HEK293 (cell line): Measurements from ENCODE around the gene GUK1.

Source experiments
- CTCF ChIA-PET: fragments of 350-600 bp; formaldehyde crosslinking; extraction: SDS; loops from one replicate; lab custom pipeline; 2021; ENCODE audit warnings: antibody characterized with exemption; lab: Yijun Ruan, JAX
- POLR2A ChIA-PET: fragments of 300-600 bp; formaldehyde crosslinking; extraction: SDS; loops from one replicate; lab custom pipeline; 2020; ENCODE audit warnings: antibody characterized with exemption, inconsistent platforms; lab: Yijun Ruan, JAX
- H3K27ac ChIP-seq: fragments of 200-500 bp; sonication (Bioruptor generic); 2 replicates; pipeline ENCODE4 v1.5.1; 2014; ENCODE audit warnings: low read depth, low read length, control low read depth, inconsistent platforms; ENCODE audit errors: extremely low read depth
- H3K36me3 ChIP-seq, 2 experiments: fragments of 200-500 bp in 1 of 2; sonication (Bioruptor generic) in 1 of 2; 1 replicate in 1 of 2; 2 replicates in 1 of 2; pipeline ENCODE4 v1.5.1; 2014 to 2017; ENCODE audit warnings: inconsistent platforms in 2 of 2, low read length in 2 of 2; ENCODE audit not compliant: control insufficient read depth in 2 of 2, insufficient read depth in 1 of 2
- H3K4me1 ChIP-seq: fragments of 200-500 bp; sonication (Bioruptor generic); 2 replicates; pipeline ENCODE4 v1.5.1; 2014; ENCODE audit warnings: mild to moderate bottlenecking, low read length, inconsistent platforms; ENCODE audit not compliant: control insufficient read depth, insufficient read depth
- H3K4me3 ChIP-seq: 2 replicates; pipeline ENCODE4 v1.5.1; 2011; ENCODE audit warnings: low read depth, mild to moderate bottlenecking, control low read depth, low read length, moderate library complexity
- H3K9me3 ChIP-seq: fragments of 200-500 bp; sonication (Bioruptor generic); 2 replicates; pipeline ENCODE4 v1.5.1; 2014; ENCODE audit warnings: low read depth, low read length, inconsistent platforms; ENCODE audit not compliant: control insufficient read depth, insufficient read depth
- GLIS2 ChIP-seq: fragments of 450-650 bp; formaldehyde crosslinking; IDR thresholded peaks from 2 replicates; pipeline ENCODE4 v1.5.1; 2016; ENCODE audit warnings: missing biosample characterization, missing genetic modification characterization
- KLF10 ChIP-seq: fragments of 450-650 bp; IDR thresholded peaks from 2 replicates; pipeline ENCODE4 v1.5.1; 2018; ENCODE audit warnings: missing biosample characterization, mild to moderate bottlenecking, missing genetic modification characterization
- MEIS1 ChIP-seq: sonication (generic); formaldehyde crosslinking; IDR thresholded peaks from 2 replicates; pipeline ENCODE4 v1.8.1; 2022; ENCODE audit warnings: missing genetic modification reagents, mild to moderate bottlenecking, borderline replicate concordance
- PATZ1 ChIP-seq: fragments of 450-650 bp; formaldehyde crosslinking; IDR thresholded peaks from 2 replicates; pipeline ENCODE4 v1.5.1; 2016; ENCODE audit warnings: missing biosample characterization, missing genetic modification characterization
- PRDM6 ChIP-seq: fragments of 450-650 bp; formaldehyde crosslinking; IDR thresholded peaks from 2 replicates; pipeline ENCODE4 v1.5.1; 2017; ENCODE audit warnings: missing biosample characterization, missing genetic modification characterization
- YY1 ChIP-seq: fragments of 450-650 bp; formaldehyde crosslinking; IDR thresholded peaks from 2 replicates; pipeline ENCODE4 v1.5.1; 2018; ENCODE audit warnings: missing biosample characterization, missing genetic modification characterization
- ZEB2 ChIP-seq: fragments of 450-650 bp; formaldehyde crosslinking; IDR thresholded peaks from 2 replicates; pipeline ENCODE4 v1.5.1; 2016; ENCODE audit warnings: missing biosample characterization, missing genetic modification characterization
- ZNF10 ChIP-seq: fragments of 450-650 bp; formaldehyde crosslinking; IDR thresholded peaks from 2 replicates; pipeline ENCODE4 v1.5.1; 2017; ENCODE audit warnings: missing biosample characterization, missing genetic modification characterization
- ZNF155 ChIP-seq: fragments of 450-650 bp; formaldehyde crosslinking; IDR thresholded peaks from 2 replicates; pipeline ENCODE4 v1.5.1; 2016; ENCODE audit warnings: missing biosample characterization, missing genetic modification characterization
- ZNF223 ChIP-seq: fragments of 450-650 bp; formaldehyde crosslinking; IDR thresholded peaks from 2 replicates; pipeline ENCODE4 v1.5.1; 2016; ENCODE audit warnings: missing biosample characterization, missing genetic modification characterization
- ZNF324 ChIP-seq: fragments of 450-650 bp; formaldehyde crosslinking; IDR thresholded peaks from 2 replicates; pipeline ENCODE4 v1.5.1; 2016; ENCODE audit warnings: missing biosample characterization, missing genetic modification characterization
- ZNF335 ChIP-seq: fragments of 450-650 bp; formaldehyde crosslinking; conservative IDR thresholded peaks from 2 replicates; pipeline ENCODE4 v1.5.1; 2016; ENCODE audit warnings: missing biosample characterization, missing genetic modification characterization
- ZNF366 ChIP-seq: fragments of 450-650 bp; formaldehyde crosslinking; conservative IDR thresholded peaks from 2 replicates; pipeline ENCODE4 v1.5.1; 2016; ENCODE audit warnings: missing biosample characterization, missing genetic modification characterization
- ZNF416 ChIP-seq: fragments of 450-650 bp; formaldehyde crosslinking; IDR thresholded peaks from 2 replicates; pipeline ENCODE4 v1.5.1; 2016; ENCODE audit warnings: missing biosample characterization, missing genetic modification characterization
- ZNF501 ChIP-seq: fragments of 450-650 bp; formaldehyde crosslinking; IDR thresholded peaks from 2 replicates; pipeline ENCODE4 v1.5.1; 2016; ENCODE audit warnings: missing biosample characterization, missing genetic modification characterization
- ZNF580 ChIP-seq: fragments of 450-650 bp; formaldehyde crosslinking; IDR thresholded peaks from 2 replicates; pipeline ENCODE4 v1.5.1; 2016; ENCODE audit warnings: missing biosample characterization, missing genetic modification characterization
- ZNF600 ChIP-seq: fragments of 450-650 bp; formaldehyde crosslinking; IDR thresholded peaks from 2 replicates; pipeline ENCODE4 v1.5.1; 2016; ENCODE audit warnings: missing biosample characterization, missing genetic modification characterization
- ZNF670 ChIP-seq: fragments of 450-650 bp; formaldehyde crosslinking; IDR thresholded peaks from 2 replicates; pipeline ENCODE4 v1.5.1; 2016; ENCODE audit warnings: missing biosample characterization, missing genetic modification characterization, low read depth
- ZNF692 ChIP-seq: fragments of 450-650 bp; formaldehyde crosslinking; IDR thresholded peaks from 2 replicates; pipeline ENCODE4 v1.5.1; 2016; ENCODE audit warnings: missing biosample characterization, missing genetic modification characterization
- ZNF707 ChIP-seq: fragments of 450-650 bp; formaldehyde crosslinking; IDR thresholded peaks from 2 replicates; pipeline ENCODE4 v1.5.1; 2016; ENCODE audit warnings: missing biosample characterization, missing genetic modification characterization
- ZNF792 ChIP-seq: fragments of 450-650 bp; formaldehyde crosslinking; IDR thresholded peaks from 2 replicates; pipeline ENCODE4 v1.5.1; 2016; ENCODE audit warnings: missing biosample characterization, missing genetic modification characterization
- ZNF830 ChIP-seq: fragments of 450-650 bp; IDR thresholded peaks from 2 replicates; pipeline ENCODE4 v1.5.0; 2018; ENCODE audit warnings: missing biosample characterization, missing genetic modification characterization, low read depth, mild to moderate bottlenecking, moderate library complexity
- ZNF837 ChIP-seq: fragments of 450-650 bp; formaldehyde crosslinking; IDR thresholded peaks from 2 replicates; pipeline ENCODE4 v1.5.1; 2016; ENCODE audit warnings: missing biosample characterization, missing genetic modification characterization
- ZSCAN23 ChIP-seq: fragments of 450-650 bp; formaldehyde crosslinking; IDR thresholded peaks from 2 replicates; pipeline ENCODE4 v1.5.1; 2016; ENCODE audit warnings: missing biosample characterization, missing genetic modification characterization
- TF ChIP-seq, protein P1 (sequence below): fragments of 450-650 bp; formaldehyde crosslinking; conservative IDR thresholded peaks from 2 replicates; pipeline ENCODE4 v1.5.1; 2016; ENCODE audit warnings: low read depth, missing biosample characterization, missing genetic modification characterization
- TF ChIP-seq, protein P2 (sequence below): fragments of 450-650 bp; formaldehyde crosslinking; IDR thresholded peaks from 2 replicates; pipeline ENCODE4 v1.5.1; 2017; ENCODE audit warnings: missing biosample characterization, missing genetic modification characterization

The GUK1 gene

DNA sequence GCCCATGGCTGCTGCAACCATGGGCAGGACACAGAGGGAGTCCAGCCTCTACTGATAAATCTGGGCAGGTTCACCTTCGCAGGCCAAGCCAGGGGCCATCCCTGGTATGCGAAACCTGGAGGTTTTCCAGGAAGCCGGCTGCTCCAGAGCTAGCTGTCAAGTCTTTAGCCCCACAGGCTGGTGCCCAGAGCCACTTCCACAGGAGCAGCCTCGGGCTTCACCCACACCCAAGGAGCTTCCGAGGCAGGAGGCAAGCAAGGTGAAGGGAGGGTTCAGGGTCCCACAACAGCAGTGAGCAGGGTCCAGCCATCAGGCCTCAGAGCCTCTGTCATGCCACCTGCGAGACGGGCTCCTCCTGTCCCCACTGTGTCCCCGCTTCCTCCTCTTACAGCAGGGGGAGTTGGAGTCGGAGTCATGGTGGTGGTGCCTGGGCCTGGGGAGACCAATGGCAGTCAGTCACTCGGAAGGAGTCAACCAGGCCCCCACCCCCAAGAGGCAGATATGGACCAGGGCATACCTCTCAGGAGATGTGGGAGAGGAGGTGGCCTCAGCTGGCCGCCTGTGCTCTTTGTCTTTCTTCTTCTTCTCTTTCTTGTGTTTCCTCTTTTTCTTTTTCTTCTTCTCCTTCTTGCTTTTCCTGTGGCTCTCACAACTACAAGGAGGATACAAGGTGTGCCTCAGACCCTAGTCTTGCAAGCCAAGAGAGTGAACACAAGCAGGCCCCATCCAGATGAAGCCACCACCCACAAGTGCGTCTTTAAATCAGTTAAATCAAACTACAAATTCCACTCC, 39.1 kb upstream of the GUK1 start:
- Histone ChIP-seq H3K27ac (peak overlapping the region; percentile 82), H3K36me3 (peaks cover 6 to 68% of the 10 kb centered on the region in 2 experiments; a peak in 2 of 3 replicates), H3K4me3 (no peak overlapping the region), H3K9me3 (no peaks in the 10 kb centered on the region), H3K4me1 (no peaks in the 10 kb centered on the region; the same call in 1 of the 2 replicates)
- CTCF ChIA-PET = interaction anchor here (1.3 to 4.3 kb wide), 2 partner anchors 102 to 339 kb away, joined by 3 to 20 read pairs; no protein-coding TSS in a partner anchor
- POLR2A ChIA-PET = interaction anchor here (0.7 to 4.5 kb wide), 5 partner anchors 7 to 333 kb away, joined by 3 to 21 read pairs (median 4); partner anchors contain the start of gene ARF1
- TF ChIP-seq ZNF501 (tag by site-specific recombination) (0 out of 2 replicates have a peak, but pooled peaks have one; percentile 9), ZNF335 (tag by site-specific recombination) (no peak), PATZ1 (tag by site-specific recombination) (peak; percentile 60; the same call in 1 of the 2 replicates), ZEB2 (tag by site-specific recombination) (no peak; the same call in 1 of the 2 replicates), ZSCAN23 (tag by site-specific recombination) (no peak), ZNF670 (tag by site-specific recombination) (no peak), ZNF155 (tag by site-specific recombination) (no peak), PRDM6 (tag by site-specific recombination) (no peak), ZNF837 (tag by site-specific recombination) (no peak), ZNF223 (tag by site-specific recombination) (no peak), ZNF830 (tag by site-specific recombination) (no peak), ZNF324 (no peak), ZNF692 (tag by site-specific recombination) (no peak), MEIS1 (CRISPR knock-in tag) (no peak), ZNF366 (tag by site-specific recombination) (peak; percentile 76), YY1 (tag by site-specific recombination) (no peak), ZNF600 (tag by site-specific recombination) (peak; percentile 72), ZNF10 (tag by site-specific recombination) (0 out of 2 replicates have a peak, but pooled peaks have one; percentile 60), ZNF416 (tag by site-specific recombination) (no peak), KLF10 (tag by site-specific recombination) (no peak), GLIS2 (tag by site-specific recombination) (peak; percentile 8; the same call in 1 of the 2 replicates), ZNF580 (tag by site-specific recombination) (no peak), ZNF707 (tag by site-specific recombination) (no peak), ZNF792 (no peak)
- TF ChIP-seq, protein P1, sequence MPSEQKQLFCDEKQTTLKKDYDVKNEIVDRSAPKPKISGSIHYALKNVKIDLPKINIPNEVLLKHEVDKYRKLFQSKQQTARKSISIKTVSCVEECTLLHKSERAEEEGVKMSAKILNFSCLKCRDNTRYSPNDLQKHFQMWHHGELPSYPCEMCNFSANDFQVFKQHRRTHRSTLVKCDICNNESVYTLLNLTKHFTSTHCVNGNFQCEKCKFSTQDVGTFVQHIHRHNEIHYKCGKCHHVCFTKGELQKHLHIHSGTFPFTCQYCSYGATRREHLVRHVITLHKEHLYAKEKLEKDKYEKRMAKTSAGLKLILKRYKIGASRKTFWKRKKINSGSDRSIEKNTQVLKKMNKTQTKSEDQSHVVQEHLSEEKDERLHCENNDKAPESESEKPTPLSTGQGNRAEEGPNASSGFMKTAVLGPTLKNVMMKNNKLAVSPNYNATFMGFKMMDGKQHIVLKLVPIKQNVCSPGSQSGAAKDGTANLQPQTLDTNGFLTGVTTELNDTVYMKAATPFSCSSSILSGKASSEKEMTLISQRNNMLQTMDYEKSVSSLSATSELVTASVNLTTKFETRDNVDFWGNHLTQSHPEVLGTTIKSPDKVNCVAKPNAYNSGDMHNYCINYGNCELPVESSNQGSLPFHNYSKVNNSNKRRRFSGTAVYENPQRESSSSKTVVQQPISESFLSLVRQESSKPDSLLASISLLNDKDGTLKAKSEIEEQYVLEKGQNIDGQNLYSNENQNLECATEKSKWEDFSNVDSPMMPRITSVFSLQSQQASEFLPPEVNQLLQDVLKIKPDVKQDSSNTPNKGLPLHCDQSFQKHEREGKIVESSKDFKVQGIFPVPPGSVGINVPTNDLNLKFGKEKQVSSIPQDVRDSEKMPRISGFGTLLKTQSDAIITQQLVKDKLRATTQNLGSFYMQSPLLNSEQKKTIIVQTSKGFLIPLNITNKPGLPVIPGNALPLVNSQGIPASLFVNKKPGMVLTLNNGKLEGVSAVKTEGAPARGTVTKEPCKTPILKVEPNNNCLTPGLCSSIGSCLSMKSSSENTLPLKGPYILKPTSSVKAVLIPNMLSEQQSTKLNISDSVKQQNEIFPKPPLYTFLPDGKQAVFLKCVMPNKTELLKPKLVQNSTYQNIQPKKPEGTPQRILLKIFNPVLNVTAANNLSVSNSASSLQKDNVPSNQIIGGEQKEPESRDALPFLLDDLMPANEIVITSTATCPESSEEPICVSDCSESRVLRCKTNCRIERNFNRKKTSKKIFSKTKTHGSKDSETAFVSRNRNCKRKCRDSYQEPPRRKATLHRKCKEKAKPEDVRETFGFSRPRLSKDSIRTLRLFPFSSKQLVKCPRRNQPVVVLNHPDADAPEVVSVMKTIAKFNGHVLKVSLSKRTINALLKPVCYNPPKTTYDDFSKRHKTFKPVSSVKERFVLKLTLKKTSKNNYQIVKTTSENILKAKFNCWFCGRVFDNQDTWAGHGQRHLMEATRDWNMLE (tag by site-specific recombination) = no peak
- TF ChIP-seq, protein P2, sequence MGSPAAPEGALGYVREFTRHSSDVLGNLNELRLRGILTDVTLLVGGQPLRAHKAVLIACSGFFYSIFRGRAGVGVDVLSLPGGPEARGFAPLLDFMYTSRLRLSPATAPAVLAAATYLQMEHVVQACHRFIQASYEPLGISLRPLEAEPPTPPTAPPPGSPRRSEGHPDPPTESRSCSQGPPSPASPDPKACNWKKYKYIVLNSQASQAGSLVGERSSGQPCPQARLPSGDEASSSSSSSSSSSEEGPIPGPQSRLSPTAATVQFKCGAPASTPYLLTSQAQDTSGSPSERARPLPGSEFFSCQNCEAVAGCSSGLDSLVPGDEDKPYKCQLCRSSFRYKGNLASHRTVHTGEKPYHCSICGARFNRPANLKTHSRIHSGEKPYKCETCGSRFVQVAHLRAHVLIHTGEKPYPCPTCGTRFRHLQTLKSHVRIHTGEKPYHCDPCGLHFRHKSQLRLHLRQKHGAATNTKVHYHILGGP (tag by site-specific recombination) = no peak
